Measurements from ENCODE around the gene ZIC4.

ZIC4 gene

GRCh38 chr3:147406028-147406931 is at the start of gene ZIC4:
Gene ZIC4, minus strand, starts transcription at chr3:147406543. Its CDS starts 3,746 bp downstream, at chr3:147402797.
- no peak for DNase-seq (ENCODE audit: low spot score)

GRCh38 chr3:147449669-147450068 is 43.3 kb upstream of the ZIC4 start:
- DNase-seq (ENCODE audit: low spot score): no peak

GRCh38 chr3:147447224-147447623 is 40.9 kb upstream of the ZIC4 start:
- DNase-seq (ENCODE audit: low spot score): no peak

- no peak for DNase-seq (ENCODE audit: low spot score)
These were observed 25.4 kb upstream of the ZIC4 start for GRCh38 chr3:147431751-147432150.

GRCh38 chr3:147428754-147429153 is 22.4 kb upstream of the ZIC4 start:
- no peak for DNase-seq (ENCODE audit: low spot score)

GRCh38 chr3:147428326-147428725 is 22.0 kb upstream of the ZIC4 start:
- no peak for DNase-seq (ENCODE audit: low spot score)

- DNase-seq (ENCODE audit: low spot score): no peak
These were observed 21.4 kb upstream of the ZIC4 start for GRCh38 chr3:147427746-147428145.

GRCh38 chr3:147426931-147427330 is 20.6 kb upstream of the ZIC4 start:
- no peak for DNase-seq (ENCODE audit: low spot score)

- no peak for DNase-seq (ENCODE audit: low spot score)
These were observed 19.1 kb upstream of the ZIC4 start for GRCh38 chr3:147425388-147425850.

- DNase-seq (ENCODE audit: low spot score): no peak
These were observed 18.4 kb upstream of the ZIC4 start for GRCh38 chr3:147424581-147425387.

GRCh38 chr3:147423798-147424580 is 17.6 kb upstream of the ZIC4 start:
- DNase-seq (ENCODE audit: low spot score): no peak

- no peak for DNase-seq (ENCODE audit: low spot score)
These were observed 17.1 kb upstream of the ZIC4 start for GRCh38 chr3:147423537-147423797.

- DNase-seq (ENCODE audit: low spot score): no peak
These were observed 16.5 kb upstream of the ZIC4 start for GRCh38 chr3:147422601-147423536.

- no peak for DNase-seq (ENCODE audit: low spot score)
These were observed 15.9 kb upstream of the ZIC4 start for GRCh38 chr3:147422196-147422595.

- no peak for DNase-seq (ENCODE audit: low spot score)
These were observed 15.0 kb upstream of the ZIC4 start for GRCh38 chr3:147421184-147421912.

- DNase-seq (ENCODE audit: low spot score): no peak
These were observed 14.2 kb upstream of the ZIC4 start for GRCh38 chr3:147420353-147421183.

- DNase-seq (ENCODE audit: low spot score): no peak
These were observed 13.5 kb upstream of the ZIC4 start for GRCh38 chr3:147419781-147420224.

GRCh38 chr3:147418808-147419701 is 12.7 kb upstream of the ZIC4 start:
- peak; percentile 54 for DNase-seq (ENCODE audit: low spot score)
